G401 (cell line): ENCODE results near the gene PROK2. TPM values are rescaled to one million over a fixed set of nuclear protein-coding genes. Genes with fewer than 3 reads are reported as not detected.
A peak's percentile ranks its signal among the peaks of the same experiment; 100 is the strongest.

ENCODE experiments used
- DNase-seq: peaks from one replicate; pipeline ENCODE4 v3.0.0-alpha.2; 2015; ENCODE audit warnings: low spot score
- in situ Hi-C: cut with HindIII; loops from 2 replicates; pipeline ENCODE4 v1.10.0; 2016; ENCODE audit warnings: low sequenced_read_pairs, mixed read lengths
- total RNA-seq: library from RNA; depleted of rRNA; stranded (reverse); fragments of >200 nt; shearing (Covaris generic); gene quantifications from 2 replicates; pipeline ENCODE4 v1.2.3, GENCODE V29; 2014

Gene PROK2
- total RNA-seq, 1 experiment from 2014 or later, result not detected

DNA sequence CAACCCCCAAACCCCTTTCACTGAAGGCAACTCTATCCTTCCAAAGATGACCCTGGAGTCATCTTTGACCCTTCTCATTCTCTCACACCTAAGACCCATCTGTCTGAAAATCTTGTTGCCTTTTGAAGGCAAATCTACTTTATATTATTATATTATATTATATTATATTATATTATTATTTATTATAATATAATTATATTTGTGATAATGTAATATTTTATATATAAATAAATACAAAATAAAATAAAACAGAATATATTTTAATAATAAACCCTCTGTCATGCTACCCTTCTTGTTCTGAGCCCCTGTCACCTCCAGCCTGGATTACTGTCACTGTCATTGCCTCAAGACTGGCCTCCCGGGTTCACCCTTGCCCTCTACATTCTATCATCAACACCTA, 5.0 kb upstream of the PROK2 start:
- in situ Hi-C loops, result no loop called here
- DNase-seq, result no peak

DNA sequence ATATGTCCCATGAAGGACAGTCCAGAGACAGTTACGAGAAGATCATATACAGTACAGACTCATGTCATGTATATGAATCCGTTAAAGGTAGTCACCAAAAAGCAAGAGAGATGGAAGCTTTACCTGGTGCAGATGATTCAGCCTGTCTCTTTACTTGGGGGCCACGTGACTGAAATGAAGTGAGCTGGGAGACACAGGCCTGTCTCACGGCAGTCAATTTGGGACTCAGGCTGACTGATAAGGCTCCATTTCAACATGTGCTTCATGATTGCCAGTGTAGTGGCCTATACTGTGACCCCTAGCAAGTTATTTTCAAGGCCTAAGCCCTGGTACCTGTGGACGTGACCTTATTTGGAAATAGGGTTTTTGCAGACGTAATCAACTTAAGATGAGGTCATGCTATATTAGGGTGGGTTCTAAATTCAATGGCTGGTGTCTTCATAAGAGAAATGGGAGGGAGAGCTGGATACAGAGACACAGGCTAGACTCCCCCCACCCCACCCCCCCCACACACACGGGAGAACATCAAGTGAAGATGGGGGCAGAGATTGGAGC, 3.0 kb upstream of the PROK2 start:
- DNase-seq, result no peak
- in situ Hi-C loops, result no loop called here

DNA sequence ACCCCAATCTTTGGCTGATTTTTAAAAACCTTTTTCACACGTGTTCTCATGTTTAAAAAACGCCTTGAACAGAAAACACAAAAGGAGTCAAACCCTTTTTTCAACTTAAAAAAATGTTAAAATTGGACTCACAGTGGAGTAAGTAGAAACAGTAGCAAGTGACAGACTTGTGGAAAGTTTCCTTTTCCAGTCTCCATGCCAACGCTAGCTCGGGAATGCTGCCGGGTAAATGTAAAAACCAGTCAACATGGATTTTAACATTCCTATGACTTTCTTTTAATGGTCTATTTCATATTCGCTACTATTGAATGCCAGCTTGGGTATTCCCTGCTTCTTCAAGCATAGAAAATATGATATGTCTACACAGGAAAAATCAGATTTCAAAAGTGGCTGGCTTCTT, 1.6 kb upstream of the PROK2 start:
- DNase-seq, result no peak
- in situ Hi-C loops, result no loop called here

DNA sequence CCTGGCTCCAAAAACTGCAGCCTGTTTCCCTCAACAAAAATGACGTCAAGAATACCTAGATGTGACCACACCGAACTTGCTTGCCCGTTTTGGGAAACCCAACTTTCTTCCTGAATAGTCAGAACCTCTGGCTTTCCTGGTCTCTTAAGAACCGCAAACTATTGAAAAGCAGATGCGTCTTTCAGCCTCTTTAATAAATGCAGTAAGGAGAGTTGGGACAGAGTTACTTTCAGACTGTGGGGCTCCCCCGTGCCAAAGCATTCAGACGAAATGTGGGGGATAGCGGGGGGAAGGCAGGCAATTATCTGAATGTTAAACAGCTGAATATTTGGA, 1.2 kb upstream of the PROK2 start:
- DNase-seq, result no peak
- in situ Hi-C loops, result no loop called here

DNA sequence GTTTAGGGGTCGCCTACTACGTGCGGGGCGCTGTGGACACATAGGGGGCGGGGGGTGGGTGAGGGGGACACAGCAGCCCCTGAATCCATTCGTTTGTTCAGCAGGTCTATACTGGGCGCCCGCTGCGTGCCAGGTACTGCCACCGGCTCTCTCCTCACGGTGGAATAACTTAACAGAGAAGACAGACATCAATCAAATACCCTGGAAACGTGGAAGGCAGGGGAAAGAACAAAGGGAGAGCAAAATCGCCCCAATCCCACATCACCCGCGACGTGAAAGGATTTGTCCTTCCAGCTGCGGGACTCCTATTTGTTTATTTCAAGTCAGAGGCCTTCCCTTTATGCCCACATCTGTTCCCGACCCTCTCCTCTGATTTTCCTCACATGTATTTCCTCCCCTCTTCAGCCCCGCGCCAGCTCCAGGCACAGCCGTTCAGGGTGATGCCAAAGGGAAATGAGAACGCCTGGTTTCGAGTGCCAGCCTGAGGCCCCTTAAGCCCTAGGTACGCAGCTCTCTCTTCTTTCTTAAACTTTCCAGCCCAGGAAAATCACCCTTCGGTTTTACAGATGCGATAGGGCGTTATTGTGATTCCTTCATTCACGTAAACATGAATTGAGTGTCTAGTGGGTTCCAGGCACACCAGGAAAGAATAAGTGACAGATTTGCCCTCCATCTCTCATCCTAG, 726 bp upstream of the PROK2 start:
- in situ Hi-C loops, result no loop called here
- no peak for DNase-seq

DNA sequence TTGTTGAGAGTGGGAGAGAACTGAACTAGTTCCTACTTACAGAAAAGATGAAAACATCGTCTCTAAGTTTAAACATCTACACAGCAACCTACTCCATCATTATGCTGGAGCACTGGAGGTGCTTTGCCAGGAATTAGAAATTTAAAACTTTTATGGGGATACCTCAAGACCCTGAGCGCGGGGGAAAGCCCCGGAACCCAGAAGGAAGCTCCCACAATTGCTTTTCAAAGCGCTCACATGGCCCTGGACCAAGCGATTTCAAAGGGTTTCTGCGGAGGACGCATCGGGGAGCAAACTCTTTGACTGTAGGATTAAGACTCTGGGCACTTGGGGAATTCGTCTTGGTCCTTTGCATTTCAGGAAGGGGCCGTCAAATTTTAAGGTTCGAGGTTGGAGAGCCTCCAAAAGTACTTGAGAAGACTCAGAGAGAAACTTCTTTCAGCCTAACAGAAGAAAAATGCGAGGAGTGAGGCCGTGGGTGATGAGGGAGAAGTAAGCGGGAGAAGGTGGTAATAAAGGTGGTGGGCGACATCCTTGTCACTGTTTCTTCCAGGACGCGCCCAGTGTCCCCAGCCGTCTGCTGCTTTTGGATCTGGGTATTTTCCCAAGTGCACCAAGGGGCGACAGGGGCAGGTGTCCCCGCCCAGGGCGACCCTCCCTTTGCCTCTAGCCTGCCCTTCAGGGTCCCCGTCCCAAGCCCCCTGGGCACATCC, 591 bp downstream of the PROK2 start:
- DNase-seq, result no peak
- in situ Hi-C loops, result no loop called here

DNA sequence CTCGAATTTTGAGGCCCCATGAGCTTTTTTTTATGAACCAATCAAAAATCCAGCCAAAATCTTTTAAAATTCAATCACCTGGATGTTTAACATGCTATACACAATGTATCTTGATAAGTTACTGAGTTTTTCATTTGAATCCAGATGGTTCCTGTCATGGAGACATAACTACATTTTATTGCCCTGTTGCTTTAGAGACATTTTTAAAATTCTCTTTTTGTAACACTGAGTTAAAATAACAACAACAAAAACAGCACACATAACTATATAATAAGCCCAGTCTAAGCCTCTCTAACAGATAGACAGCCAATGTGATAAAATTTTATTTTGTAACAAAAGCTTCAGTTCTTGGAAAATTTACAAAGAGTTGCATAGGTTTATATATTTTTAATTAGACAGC, 1.8 kb downstream of the PROK2 start:
- in situ Hi-C loops, result no loop called here
- no peak for DNase-seq

DNA sequence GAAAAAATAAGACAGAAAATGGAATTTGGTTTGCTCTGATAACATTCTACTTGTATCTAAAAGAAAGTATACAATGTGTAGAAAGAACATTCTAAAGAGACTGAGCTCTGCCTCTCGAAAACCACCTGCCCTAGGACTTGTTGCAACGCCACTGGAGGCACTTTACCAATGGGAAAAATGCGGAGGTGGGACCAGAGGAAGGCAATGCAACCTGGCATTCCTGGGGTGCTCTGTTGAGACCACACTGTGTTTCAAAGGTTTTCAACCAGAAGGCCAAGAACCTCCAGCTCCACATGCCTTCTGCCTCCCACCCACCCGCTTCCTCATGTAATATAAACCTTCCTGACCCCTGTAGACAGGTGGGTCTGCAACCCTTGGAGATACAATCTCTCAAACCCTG, 4.5 kb downstream of the PROK2 start:
- in situ Hi-C loops, result no loop called here
- DNase-seq, result no peak

DNA sequence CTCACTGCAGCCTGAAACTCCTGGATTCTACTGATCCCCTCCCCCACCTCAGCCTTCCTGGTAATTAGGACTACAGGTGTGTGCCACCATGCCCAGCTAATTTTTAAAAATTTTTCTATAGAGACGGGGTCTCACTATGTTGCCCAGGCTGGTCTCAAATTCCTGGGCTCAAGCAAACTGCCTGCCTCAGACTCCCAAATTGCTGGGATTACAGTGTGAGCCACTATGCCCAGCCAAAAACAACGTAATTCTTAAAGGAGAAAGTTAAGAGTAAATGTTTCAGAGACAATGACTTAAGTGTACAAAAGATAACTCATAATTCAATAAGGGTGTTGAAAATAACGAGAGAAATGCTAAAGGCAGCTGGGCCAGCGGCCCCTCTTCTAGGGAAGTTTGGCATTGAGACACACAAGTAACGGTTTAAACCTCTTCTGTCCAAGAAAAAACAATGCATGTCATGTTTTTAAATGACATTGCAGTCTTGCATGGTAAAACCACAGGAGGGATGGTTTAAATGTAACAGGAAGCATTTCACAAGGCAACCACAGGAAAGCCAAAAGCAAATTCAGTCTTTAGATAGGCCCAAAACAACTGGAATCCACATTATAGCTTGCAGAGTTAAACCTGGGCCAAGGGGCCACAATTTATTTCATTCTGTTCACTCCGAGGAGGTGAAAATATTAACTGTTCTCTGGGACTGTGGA, 5.1 kb downstream of the PROK2 start:
- no peak for DNase-seq
- in situ Hi-C loops, result no loop called here

DNA sequence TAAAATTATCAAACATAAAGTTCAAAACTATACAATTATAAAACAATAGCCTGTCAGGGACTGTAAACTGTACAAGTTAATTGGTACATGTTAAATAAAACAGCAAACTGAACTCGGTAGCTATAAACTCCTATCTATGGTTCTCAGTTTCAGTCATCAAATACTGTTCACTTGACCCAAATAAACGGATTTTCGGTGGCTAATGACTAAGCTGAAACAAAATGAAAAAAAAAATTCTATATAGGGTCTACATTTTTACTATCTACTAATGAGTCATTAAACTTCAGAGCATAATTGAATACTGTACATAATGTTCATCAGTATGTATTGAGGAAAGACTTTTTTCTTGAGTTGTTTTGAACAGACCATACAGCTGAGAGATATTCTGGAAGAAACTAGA, 6.6 kb downstream of the PROK2 start:
- in situ Hi-C loops, result no loop called here
- no peak for DNase-seq

DNA sequence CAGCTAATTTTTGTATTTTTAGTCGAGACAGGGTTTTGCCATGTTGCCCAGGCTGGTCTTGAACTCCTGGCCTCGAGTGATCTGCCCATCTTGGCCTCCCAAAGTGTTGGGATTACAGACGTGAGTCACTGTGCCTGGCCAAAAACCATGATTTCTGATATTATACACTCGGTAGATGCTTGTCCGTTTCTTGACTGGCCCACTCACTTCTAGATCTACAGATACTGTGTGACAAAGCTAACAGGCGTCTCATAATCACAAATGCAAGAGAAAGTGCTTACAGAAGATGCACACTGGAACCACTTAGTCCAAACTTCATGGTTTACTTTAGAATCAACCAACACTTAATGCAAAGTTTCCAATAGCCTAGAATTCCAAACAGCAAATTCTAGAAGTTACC, 8.4 kb downstream of the PROK2 start:
- DNase-seq, result no peak
- in situ Hi-C loops, result no loop called here

DNA sequence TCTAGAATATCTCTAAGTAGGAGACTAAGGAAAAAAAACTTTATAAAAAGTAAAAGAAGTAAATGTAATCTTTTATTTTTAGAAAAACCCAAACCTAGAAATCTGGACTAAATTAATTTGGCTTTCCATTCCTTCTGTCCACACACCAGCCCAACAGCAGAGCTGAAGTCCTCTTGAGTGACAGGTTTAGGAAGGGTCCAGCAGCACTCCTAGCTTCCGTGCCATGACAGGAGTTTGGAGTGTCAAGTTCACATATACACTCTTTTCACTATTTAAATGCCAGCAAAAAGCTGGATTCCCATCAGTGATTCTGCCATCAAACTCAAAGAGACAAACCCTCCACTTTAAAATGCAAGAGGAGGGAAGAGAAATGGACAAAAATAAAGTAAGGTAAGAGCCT, 13.1 kb downstream of the PROK2 start:
- DNase-seq, result no peak
- in situ Hi-C loops, result no loop called here

DNA sequence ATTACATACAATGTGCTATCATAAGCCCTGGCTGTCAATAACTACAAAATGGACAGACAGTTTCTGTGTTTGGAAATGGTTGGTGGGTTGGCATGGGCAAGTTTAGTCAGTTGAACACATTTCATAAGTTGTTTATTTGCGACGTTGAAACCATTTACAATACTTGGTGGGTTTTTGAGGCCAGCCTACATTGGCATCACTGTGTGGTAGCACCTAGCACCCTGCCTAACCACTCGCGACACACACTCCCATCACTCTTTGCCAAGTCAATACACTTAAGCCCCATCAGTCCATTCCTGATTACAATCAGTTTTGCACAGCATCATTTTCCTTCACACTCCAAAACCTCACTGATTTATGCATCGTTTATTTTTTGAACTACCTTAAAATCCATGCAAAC, 13.8 kb downstream of the PROK2 start:
- DNase-seq, result no peak

DNA sequence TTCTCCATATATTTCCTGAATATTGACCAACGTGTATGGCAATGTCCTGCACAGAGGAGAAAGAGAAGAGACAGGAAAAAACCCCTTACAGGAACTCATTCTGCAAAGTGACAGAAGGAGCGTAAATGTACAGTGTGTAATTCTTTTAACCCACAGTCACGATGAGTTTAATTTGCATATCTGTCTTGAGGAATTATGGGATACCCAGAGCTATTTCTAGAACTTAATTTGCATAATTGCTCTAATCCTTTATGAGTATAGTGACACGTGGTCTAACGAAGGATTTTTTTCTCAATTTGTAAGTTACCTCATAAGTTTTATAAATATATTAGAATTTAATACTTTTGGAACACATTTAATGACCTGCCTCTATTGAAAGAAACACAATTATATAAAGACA, 21.5 kb downstream of the PROK2 start:
- no peak for DNase-seq
- in situ Hi-C loops, result no loop called here

More for the DNA sequence above, 13.8 kb downstream of the PROK2 start:
- in situ Hi-C loops, result no loop called here

DNA sequence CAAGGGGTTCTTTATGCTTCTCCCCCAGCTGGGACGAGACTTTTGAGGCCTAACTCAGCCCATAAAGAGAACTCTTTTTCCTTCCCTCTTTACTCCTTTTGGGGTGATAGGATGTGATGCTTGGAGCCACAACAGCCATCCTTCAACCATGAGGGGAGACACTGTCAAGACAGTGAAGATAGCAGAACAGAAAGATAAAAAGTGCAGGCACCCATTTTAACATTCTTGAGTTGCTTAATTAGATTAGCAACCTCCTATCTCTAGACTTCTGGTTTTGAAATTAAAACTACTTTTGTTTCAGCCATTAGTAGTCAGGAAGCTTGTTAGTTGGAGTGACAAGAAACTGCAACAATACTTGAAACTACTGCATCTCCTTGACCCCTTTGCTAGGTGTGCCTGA, 24.8 kb downstream of the PROK2 start:
- DNase-seq, result no peak
- in situ Hi-C loops, result no loop called here

DNA sequence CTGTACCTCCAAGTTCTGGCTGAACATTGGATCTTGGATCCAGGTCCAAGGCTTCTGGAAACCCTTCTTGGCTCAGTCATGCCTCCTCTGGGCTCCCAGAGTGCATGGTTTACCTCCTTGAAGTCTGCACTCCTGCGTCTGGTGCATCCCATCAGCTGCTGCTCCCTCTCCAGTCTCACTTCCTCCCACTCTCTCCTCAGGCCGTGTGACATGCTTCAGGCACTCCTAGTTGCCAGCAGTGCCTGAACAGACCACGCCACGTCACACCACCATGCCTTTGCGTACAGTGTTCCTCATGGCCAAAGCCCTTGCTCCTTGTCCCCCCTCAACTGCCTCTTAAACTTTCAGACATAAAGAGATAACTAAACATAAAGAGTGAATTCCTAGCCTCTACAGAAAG, 25.5 kb downstream of the PROK2 start:
- no peak for DNase-seq
- in situ Hi-C loops, result no loop called here

DNA sequence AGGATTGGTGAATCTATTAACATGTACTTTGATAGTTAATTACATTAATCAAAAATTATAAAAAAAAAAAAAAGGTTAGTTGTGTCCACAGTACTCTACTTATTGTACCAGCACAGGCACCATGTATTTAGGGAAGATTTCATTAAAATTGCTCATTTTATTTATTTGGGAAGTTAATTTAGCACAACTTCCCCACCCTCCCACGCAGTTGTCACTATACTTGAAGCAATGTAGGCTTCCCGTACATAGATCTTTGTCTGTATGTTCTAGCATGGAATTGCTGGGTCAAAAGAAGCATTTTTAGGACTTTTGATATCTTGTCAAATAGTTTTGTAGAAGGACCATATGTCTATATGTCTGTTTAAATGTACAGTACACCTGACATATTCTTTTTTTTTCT, 26.9 kb downstream of the PROK2 start:
- in situ Hi-C loops, result no loop called here
- DNase-seq, result no peak

DNA sequence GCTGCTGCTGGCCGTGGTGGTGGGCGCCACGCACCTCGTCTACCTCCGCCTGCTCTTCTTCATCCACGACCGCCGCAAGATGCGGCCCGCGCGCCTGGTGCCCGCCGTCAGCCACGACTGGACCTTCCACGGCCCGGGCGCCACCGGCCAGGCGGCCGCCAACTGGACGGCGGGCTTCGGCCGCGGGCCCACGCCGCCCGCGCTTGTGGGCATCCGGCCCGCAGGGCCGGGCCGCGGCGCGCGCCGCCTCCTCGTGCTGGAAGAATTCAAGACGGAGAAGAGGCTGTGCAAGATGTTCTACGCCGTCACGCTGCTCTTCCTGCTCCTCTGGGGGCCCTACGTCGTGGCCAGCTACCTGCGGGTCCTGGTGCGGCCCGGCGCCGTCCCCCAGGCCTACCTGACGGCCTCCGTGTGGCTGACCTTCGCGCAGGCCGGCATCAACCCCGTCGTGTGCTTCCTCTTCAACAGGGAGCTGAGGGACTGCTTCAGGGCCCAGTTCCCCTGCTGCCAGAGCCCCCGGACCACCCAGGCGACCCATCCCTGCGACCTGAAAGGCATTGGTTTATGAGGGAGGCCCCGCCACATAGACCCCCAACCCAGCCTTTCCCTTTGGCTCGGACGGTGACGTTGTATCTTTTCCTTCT, 30.2 kb downstream of the PROK2 start:
- in situ Hi-C loops, result no loop called here
- DNase-seq, result peak; percentile 8

DNA sequence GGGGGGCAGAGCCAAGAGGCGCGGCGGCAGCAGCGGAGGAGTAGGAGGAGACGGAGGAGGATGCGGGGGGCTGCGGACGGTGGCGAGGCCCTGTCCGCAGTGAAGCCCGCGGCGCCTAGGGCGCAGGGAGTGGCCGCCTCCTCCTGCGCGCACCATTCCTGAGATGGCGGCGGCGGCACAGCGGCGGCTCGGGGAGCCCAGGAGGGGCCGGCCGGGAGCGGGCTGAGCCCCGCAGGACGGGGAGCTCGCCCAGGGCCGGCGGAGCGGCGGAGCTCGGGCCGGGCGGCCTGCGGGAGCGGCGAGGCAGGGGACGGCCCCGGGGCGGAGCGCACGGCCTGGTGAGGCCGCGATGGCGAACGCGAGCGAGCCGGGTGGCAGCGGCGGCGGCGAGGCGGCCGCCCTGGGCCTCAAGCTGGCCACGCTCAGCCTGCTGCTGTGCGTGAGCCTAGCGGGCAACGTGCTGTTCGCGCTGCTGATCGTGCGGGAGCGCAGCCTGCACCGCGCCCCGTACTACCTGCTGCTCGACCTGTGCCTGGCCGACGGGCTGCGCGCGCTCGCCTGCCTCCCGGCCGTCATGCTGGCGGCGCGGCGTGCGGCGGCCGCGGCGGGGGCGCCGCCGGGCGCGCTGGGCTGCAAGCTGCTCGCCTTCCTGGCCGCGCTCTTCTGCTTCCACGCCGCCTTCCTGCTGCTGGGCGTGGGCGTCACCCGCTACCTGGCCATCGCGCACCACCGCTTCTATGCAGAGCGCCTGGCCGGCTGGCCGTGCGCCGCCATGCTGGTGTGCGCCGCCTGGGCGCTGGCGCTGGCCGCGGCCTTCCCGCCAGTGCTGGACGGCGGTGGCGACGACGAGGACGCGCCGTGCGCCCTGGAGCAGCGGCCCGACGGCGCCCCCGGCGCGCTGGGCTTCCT, 31.0 kb downstream of the PROK2 start, which contains the start of gene GPR27:
GPR27 (plus strand) TSS at position 155 of the 909 bp plus-strand sequence; CDS start at position 350, 195 bp downstream.
- in situ Hi-C loops, result no loop called here
- peak; percentile 36 for DNase-seq
